Stimulated activated naive CD8-positive, alpha-beta T cell treated with anti-CD3 and anti-CD28 coated beads, Interleukin-15, Interleukin-2, amounts not matched to agents 100 ng/mL and 50 ng/mL, for 24 hours (primary cell): ENCODE measurements around the gene TTLL11.
A peak's percentile ranks its signal among the peaks of the same experiment; 100 is the strongest.

Source experiments
- H3K27ac Mint-ChIP-seq: one replicate; pipeline ENCODE4 v1.8.0; 2021; ENCODE audit warnings: mild to moderate bottlenecking, mixed read lengths
- H3K27me3 Mint-ChIP-seq: one replicate; pipeline ENCODE4 v1.8.0; 2021; ENCODE audit warnings: mixed read lengths
- H3K36me3 Mint-ChIP-seq: one replicate; pipeline ENCODE4 v1.8.0; 2021; ENCODE audit warnings: low read depth, mixed read lengths
- H3K4me1 Mint-ChIP-seq: one replicate; pipeline ENCODE4 v1.8.0; 2021; ENCODE audit warnings: low read depth, mixed read lengths
- H3K4me3 Mint-ChIP-seq: one replicate; pipeline ENCODE4 v1.8.0; 2021; ENCODE audit warnings: mild to moderate bottlenecking, mixed read lengths
- H3K9me3 Mint-ChIP-seq: one replicate; pipeline ENCODE4 v1.8.0; 2021; ENCODE audit warnings: mixed read lengths

TTLL11 gene

GRCh38 chr9:122059955-122060324, 33.2 kb downstream of the TTLL11 start:
- Mint-ChIP-seq H3K4me3 (no peak overlapping the region), H3K9me3 (no peaks in the 10 kb centered on the region), H3K27ac (no peak overlapping the region)

GRCh38 chr9:122059214-122059954, 33.7 kb downstream of the TTLL11 start:
- H3K27me3 Mint-ChIP-seq: no peaks in the 10 kb centered on the region
- no peak overlapping the region for H3K27ac Mint-ChIP-seq
- no peaks in the 10 kb centered on the region for H3K9me3 Mint-ChIP-seq
- no peaks in the 10 kb centered on the region for H3K36me3 Mint-ChIP-seq
- no peaks in the 10 kb centered on the region for H3K4me1 Mint-ChIP-seq
- no peak overlapping the region for H3K4me3 Mint-ChIP-seq

More at GRCh38 chr9:122059955-122060324, 33.2 kb downstream of the TTLL11 start:
- Mint-ChIP-seq H3K36me3 (no peaks in the 10 kb centered on the region), H3K27me3 (no peaks in the 10 kb centered on the region), H3K4me1 (no peaks in the 10 kb centered on the region)

GRCh38 chr9:122058709-122059108, 34.4 kb downstream of the TTLL11 start:
- H3K36me3 Mint-ChIP-seq: no peaks in the 10 kb centered on the region
- H3K4me1 Mint-ChIP-seq: no peaks in the 10 kb centered on the region
- no peaks in the 10 kb centered on the region for H3K9me3 Mint-ChIP-seq
- H3K27ac Mint-ChIP-seq: no peak overlapping the region
- H3K27me3 Mint-ChIP-seq: no peaks in the 10 kb centered on the region
- H3K4me3 Mint-ChIP-seq: no peak overlapping the region

GRCh38 chr9:122058051-122058450, 35.1 kb downstream of the TTLL11 start:
- H3K9me3 Mint-ChIP-seq: no peaks in the 10 kb centered on the region
- no peak overlapping the region for H3K4me3 Mint-ChIP-seq
- peaks cover 3% of the 10 kb centered on the region for H3K4me1 Mint-ChIP-seq
- H3K36me3 Mint-ChIP-seq: no peaks in the 10 kb centered on the region
- no peak overlapping the region for H3K27ac Mint-ChIP-seq
- no peaks in the 10 kb centered on the region for H3K27me3 Mint-ChIP-seq

GRCh38 chr9:122057211-122057610, 35.9 kb downstream of the TTLL11 start:
- Mint-ChIP-seq H3K4me3 (no peak overlapping the region), H3K36me3 (no peaks in the 10 kb centered on the region), H3K27me3 (no peaks in the 10 kb centered on the region), H3K9me3 (no peaks in the 10 kb centered on the region), H3K27ac (no peak overlapping the region), H3K4me1 (peaks cover 11% of the 10 kb centered on the region)

GRCh38 chr9:122056484-122056883, 36.6 kb downstream of the TTLL11 start:
- H3K36me3 Mint-ChIP-seq: peaks cover 2% of the 10 kb centered on the region
- no peak overlapping the region for H3K27ac Mint-ChIP-seq
- peaks cover under 1% of the 10 kb centered on the region for H3K27me3 Mint-ChIP-seq
- H3K4me3 Mint-ChIP-seq: no peak overlapping the region
- H3K9me3 Mint-ChIP-seq: no peaks in the 10 kb centered on the region
- peaks cover 18% of the 10 kb centered on the region for H3K4me1 Mint-ChIP-seq

- H3K27me3 Mint-ChIP-seq: peaks cover 4% of the 10 kb centered on the region
- H3K36me3 Mint-ChIP-seq: peaks cover 5% of the 10 kb centered on the region
- peaks cover 26% of the 10 kb centered on the region for H3K4me1 Mint-ChIP-seq
- H3K27ac Mint-ChIP-seq: no peak overlapping the region
- H3K4me3 Mint-ChIP-seq: no peak overlapping the region
- no peaks in the 10 kb centered on the region for H3K9me3 Mint-ChIP-seq
Observed at GRCh38 chr9:122055701-122056100, 37.4 kb downstream of the TTLL11 start.

- Mint-ChIP-seq H3K9me3 (no peaks in the 10 kb centered on the region), H3K27me3 (peaks cover 4% of the 10 kb centered on the region), H3K27ac (no peak overlapping the region), H3K36me3 (peaks cover 5% of the 10 kb centered on the region), H3K4me3 (no peak overlapping the region), H3K4me1 (peaks cover 28% of the 10 kb centered on the region)
Observed at GRCh38 chr9:122053567-122054350, 39.3 kb downstream of the TTLL11 start.

- Mint-ChIP-seq H3K36me3 (peaks cover 5% of the 10 kb centered on the region), H3K27me3 (peaks cover 4% of the 10 kb centered on the region), H3K4me3 (no peak overlapping the region), H3K27ac (no peak overlapping the region), H3K9me3 (no peaks in the 10 kb centered on the region), H3K4me1 (peaks cover 28% of the 10 kb centered on the region)
Observed at GRCh38 chr9:122053064-122053463, 40.0 kb downstream of the TTLL11 start.

- peaks cover 28% of the 10 kb centered on the region for H3K4me1 Mint-ChIP-seq
- peaks cover 13% of the 10 kb centered on the region for H3K36me3 Mint-ChIP-seq
- H3K9me3 Mint-ChIP-seq: peaks cover 7% of the 10 kb centered on the region
- peak overlapping the region; percentile 30 for H3K4me3 Mint-ChIP-seq
- peaks cover 4% of the 10 kb centered on the region for H3K27me3 Mint-ChIP-seq
- peak overlapping the region; percentile 73 for H3K27ac Mint-ChIP-seq
Observed at GRCh38 chr9:122051351-122052321, 41.5 kb downstream of the TTLL11 start.

GRCh38 chr9:122050167-122050566, 42.9 kb downstream of the TTLL11 start:
- Mint-ChIP-seq H3K4me3 (no peak overlapping the region), H3K36me3 (peaks cover 25% of the 10 kb centered on the region), H3K27ac (no peak overlapping the region), H3K9me3 (peaks cover 13% of the 10 kb centered on the region), H3K27me3 (peaks cover 7% of the 10 kb centered on the region), H3K4me1 (peaks cover 28% of the 10 kb centered on the region)

GRCh38 chr9:122042056-122042455, 51.1 kb downstream of the TTLL11 start:
- Mint-ChIP-seq H3K36me3 (peaks cover 58% of the 10 kb centered on the region), H3K9me3 (peaks cover 16% of the 10 kb centered on the region), H3K4me3 (no peak overlapping the region), H3K4me1 (peaks cover 4% of the 10 kb centered on the region), H3K27me3 (peaks cover 3% of the 10 kb centered on the region), H3K27ac (no peak overlapping the region)

GRCh38 chr9:122040561-122041242, 52.4 kb downstream of the TTLL11 start:
- H3K36me3 Mint-ChIP-seq: peaks cover 52% of the 10 kb centered on the region
- H3K27ac Mint-ChIP-seq: no peak overlapping the region
- H3K4me3 Mint-ChIP-seq: no peak overlapping the region
- H3K4me1 Mint-ChIP-seq: peaks cover 4% of the 10 kb centered on the region
- peaks cover 5% of the 10 kb centered on the region for H3K9me3 Mint-ChIP-seq
- no peaks in the 10 kb centered on the region for H3K27me3 Mint-ChIP-seq

GRCh38 chr9:122039234-122039633, 53.9 kb downstream of the TTLL11 start:
- Mint-ChIP-seq H3K4me1 (peaks cover 4% of the 10 kb centered on the region), H3K4me3 (no peak overlapping the region), H3K36me3 (peaks cover 40% of the 10 kb centered on the region), H3K27me3 (no peaks in the 10 kb centered on the region), H3K9me3 (peaks cover 5% of the 10 kb centered on the region), H3K27ac (no peak overlapping the region)
